NCI-H2029 treated with DMSO at 0.1 percent for 48 hours (cell line): ENCODE results near the gene TEX19.
"Not testable (repeated sequence)": the region's sequence is repeated elsewhere in the genome, so short reads cannot be mapped to it uniquely, and the experiment has no call there.

Experiments
- DNase-seq: peaks from one replicate; lab custom pipeline; 2025; lab: John Stamatoyannopoulos, UW

The TEX19 gene

DNA sequence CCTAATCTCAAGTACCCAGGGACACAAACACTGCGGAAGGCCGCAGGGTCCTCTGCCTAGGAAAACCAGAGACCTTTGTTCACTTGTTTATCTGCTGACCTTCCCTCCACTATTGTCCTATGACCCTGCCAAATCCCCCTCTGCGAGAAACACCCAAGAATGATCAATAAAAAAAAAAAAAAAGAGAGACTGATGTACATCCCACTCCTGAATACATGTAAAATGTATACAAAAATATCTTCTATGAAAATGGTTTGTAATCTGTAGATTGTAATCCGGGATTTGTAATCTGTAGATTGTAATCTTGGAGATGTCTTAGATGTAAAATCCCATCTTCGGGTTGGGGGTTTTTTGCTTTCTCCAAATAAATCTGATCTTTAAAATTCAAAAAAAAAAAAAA is 18.2 kb downstream of the TEX19 start:
- not testable (repeated sequence) for DNase-seq

DNA sequence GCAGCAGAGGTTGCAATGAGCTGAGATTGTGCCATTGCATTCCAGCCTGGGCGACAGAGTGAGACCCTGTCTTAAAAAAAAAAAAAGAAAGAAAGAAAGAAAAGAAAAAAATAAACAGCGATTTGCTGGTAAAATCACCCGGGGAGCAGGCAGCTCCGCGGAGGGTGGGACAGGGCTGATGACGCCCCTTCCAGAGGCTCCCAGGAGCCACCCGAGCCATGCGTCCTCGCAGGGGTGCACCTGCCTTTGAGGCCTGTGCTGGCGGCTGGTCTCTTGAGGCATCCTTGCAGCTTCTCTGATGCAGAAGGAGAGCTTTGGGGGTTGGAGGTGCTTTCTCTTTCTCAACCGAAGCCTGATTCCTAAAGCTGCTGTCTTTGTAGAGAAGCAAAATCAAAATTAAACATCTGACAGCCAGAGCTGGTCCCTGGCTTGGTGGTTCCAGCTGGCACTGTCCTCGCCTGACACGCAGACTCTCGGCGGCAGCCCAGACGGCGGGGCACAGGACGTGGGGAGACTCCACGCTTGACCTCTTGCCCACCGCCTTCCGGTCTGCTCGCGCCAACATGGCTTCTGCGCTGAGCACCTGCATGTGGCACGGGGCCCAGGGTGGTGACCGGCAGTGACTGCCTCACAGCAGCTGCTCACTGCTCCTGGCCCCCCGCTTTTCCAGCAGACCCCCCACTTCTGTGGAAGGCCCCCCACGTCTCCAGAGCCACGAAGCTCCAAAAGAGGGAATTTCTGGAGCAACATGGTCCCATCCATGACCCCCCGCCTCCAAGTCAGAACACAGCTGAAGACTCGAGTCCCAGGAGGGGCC is 19.1 kb downstream of the TEX19 start:
- DNase-seq: no peak

GRCh38 chr17:82378741-82379021 is 19.6 kb downstream of the TEX19 start:
- no peak for DNase-seq

DNA sequence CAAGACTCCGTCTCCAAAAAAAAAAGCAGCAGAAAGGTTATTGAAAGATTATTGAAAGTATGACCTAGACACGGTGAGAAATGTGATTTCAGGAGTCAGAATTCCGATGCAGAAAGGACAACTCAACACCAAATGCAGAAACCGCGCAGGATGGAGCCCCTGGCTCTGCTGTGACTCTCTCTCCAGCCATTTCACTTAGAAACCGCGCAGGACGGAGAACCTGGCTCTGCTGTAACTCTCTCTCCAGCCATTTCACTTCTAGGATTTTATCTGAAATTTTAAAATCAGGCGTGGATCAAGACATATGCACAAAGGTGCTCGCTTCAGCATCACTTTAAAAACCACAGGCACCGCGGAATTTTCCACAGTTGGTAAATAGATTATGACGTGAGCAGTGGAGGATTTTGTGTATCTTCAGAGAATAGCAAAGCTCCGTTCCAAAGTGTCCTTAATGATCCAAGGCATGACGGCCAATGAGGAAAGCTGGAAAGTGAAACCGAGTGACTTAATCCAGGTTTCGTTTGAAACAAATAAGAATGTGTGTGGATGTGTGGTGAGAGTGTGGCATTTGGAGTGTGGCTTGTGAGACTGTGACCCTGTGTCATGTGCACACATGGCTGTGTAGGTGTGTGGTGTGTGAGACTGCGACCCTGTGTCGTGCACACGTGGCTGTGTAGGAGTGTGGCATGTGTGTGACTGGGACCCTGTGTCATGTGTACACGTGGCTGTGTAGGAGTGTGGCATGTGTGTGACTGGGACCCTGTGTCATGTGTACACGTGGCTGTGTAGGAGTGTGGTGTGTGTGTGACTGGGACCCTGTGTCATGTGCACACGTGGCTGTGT is 22.0 kb downstream of the TEX19 start:
- no peak for DNase-seq

DNA sequence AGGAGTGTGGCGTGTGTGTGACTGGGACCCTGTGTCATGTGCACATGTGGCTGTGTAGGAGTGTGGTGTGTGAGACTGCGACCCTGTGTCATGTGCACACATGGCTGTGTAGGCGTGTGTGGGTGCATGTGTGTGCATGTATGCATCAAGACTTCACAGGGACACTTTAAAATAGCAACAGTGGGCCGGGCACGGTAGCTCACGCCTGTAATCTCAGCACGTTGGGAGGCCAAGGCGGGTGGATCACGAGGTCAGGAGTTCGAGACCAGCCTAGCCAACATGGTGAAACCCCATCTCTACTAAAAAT is 22.6 kb downstream of the TEX19 start:
- DNase-seq: not testable (repeated sequence)

DNA sequence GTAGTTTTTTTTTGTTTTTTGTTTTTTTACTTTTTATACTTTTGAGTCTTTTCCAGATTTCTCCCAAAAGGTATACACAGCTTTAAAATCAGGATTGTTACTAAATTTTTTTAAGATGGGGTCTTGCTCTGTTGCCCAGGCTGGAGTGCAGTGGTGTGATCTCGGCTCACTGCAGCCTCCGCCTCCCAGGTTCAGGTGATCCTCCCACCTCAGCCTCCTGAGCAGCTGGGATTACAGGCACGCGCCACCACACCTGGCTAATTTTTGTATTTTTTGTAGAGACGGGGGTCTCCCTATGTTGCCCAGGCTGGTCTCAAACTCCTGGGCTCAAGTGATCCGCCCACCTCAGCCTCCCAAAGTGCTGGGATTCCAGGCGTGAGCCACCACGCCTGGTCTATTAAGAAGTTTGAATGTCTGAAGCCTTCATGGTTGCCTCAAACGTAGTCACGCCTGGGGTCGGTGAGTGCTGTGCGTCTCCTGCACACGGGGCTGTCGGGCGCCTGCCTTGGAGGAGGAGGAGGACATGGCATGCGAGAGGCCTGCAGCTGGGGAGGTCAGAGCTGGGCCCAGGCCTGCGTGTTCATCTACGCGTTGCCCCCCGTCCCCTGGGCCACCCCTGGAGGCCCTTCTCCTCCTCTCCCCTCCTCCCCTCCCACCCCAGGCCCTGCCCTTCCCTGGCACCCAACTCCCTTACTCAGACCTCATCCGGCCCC is 23.3 kb downstream of the TEX19 start:
- not testable (repeated sequence) for DNase-seq

GRCh38 chr17:82382933-82383255 is 23.8 kb downstream of the TEX19 start:
- DNase-seq: no peak

GRCh38 chr17:82383411-82383810 is 24.4 kb downstream of the TEX19 start:
- DNase-seq: no peak

- DNase-seq: peak; percentile 37
Observed at GRCh38 chr17:82384051-82384729, 25.1 kb downstream of the TEX19 start.

DNA sequence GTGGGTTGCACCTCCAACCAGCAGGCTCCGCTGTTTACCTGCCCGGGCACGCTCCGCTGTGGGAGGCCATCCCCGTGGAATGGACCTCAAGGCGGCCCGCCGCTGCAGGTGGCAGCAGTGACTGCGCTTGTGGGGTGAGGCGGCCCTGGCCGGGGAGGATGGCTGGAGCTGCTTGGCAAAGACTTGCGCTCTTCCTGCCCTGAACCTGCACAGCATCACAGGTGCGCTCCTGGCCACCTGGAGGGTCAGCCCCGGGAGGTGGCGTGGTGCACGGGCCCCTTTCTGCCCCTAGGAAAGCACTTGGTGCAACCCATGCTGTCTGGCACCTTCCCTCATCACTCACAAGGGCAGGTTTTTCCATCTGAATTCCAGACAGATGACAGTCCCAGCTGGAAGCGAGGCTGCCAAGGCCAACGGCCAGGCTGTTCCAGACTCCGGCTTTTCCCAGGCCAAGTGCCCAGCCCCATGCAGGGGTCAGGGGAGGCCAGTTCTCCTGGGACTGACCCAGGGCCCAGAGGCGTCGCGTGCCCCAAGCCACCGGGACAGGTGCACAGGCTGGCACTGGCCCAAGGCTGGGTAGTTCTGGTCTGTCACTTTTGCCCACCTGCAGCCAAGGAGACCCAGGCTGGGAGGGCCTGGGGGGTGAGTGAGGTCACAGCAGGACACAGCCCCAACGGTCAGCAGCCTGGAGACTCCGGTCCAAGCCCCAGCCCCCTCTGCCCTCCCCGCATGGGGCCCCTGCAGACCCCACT is 25.9 kb downstream of the TEX19 start:
- no peak for DNase-seq

DNA sequence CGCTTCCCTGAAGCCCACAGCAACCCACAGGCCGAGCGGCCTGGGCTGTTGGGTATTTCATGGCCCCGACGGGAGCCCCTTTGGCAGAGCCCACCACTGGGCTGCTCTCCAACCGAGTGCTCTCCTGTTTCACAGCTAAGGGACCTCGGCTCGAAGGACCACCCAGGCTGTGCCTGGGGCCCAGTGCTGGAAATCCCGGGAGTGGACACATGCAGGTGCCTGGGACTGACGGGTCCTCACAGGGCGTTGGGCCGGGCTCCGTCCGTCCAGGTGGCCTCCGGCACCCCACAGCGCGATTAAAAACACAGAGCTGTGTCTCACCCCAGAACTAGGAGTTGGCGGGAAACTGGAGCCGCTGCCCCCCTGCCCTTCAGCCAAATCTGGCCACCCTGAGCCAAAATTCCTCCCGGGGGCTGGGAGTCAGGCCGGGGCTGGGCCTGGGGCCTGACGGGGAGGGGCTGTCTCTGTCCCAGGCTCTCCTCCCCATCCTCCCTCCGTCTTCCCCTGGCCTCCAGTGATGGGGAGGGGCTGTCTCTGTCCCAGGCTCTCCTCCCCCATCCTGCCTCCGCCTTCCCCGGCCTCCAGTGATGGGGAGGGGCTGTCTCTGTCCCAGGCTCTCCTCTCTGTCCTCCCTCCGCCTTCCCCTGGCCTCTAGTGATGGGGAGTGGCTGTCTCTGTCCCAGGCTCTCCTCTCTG is 26.7 kb downstream of the TEX19 start:
- DNase-seq: no peak

DNA sequence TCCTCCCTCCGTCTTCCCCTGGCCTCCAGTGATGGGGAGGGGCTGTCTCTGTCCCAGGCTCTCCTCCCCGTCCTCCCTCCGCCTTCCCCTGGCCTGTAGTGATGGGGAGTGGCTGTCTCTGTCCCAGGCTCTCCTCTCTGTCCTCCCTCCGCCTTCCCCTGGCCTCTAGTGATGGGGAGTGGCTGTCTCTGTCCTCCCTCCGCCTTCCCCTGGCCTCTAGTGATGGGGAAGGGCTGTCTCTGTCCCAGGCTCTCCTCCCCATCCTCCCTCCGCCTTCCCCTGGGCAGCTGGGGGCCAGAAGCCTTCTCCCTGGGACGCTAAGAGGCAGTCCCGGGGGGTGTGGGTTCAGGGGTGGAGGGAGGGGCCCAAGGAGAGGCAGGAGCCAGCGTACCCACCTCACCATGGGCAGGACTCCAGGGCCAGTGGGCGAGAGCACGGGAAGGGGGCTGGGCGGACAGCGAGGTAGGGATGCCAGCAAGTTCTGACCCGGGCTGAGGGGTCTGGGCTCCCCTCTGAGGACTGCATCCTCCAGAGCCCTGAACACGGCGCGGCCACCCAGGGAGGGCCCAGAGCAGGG is 27.3 kb downstream of the TEX19 start:
- no peak for DNase-seq

DNA sequence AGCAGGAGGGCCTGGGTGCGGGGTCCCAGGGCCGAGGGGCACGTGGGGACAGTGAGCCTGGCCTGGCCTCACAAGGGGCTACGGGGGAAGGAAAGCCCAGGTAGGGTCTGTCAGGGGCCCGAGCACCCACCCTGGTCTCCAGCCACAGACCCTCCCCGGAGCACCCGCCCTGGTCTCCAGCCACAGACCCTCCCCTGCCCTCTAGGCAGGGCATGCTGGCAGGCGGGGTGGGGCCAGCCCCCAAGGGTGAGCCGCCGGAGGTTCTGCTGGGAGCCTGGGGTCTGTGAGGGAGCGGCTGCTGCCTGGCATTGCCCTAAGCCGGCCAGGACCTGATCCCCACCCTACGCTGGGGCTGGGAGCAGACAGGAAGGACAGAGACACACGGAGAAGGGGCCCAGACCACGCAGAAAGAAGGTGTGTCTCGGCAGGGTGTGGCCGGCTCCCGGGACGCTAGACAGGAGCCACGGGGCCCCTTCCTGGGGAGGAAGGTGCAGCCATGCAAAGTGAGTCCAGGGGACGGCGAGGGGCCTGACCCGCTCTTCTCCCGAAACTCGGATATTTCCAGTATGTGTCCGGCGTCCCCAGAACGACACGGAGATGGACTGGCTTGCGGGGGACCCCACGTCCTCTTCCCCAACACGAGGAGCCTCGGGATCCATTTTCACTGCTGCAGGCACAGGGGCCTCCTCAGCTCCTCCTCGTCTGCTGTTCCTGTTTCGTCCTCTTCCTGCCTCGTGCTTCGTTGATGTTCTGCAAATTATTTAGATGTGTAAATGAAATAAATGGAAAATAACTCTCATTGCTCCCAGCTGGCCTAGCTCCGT is 28.0 kb downstream of the TEX19 start:
- no peak for DNase-seq

DNA sequence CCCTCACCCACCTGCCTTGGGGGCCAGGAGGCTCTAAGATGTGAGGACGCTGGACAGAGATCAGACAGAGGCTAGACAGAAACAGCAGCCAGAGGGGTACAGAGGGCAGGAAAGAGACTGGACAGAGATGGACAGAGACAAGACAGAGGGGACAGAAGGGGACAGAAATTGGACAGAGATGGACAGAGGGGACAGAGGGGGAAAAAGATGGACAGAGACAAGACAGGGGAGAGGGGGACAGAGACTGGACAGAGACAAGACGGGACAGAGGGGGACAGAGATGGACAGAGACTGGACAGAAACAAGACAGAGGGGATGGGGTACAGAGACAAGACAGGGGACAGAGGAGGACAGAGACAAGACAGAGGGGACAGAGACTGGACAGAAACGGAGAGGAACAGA is 28.7 kb downstream of the TEX19 start:
- DNase-seq: no peak

- no peak for DNase-seq
Observed at GRCh38 chr17:82388223-82388921, 29.3 kb downstream of the TEX19 start.

DNA sequence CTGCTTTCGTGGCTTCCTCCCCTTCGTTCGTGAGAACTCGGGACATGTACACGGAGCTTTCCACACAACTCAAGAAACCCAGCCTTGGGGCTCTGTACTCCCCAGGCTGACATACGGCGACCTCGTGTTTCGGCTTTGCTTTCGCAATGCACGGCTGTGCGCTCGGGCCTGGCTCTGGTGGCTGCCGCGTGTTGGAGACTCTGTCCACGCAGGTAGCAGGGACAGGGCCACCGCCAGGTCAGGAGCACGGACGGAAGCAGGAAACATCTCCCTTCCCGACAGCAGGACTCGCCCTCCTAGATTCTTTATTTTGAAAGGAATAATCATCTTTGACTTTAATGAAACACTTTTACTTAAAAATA is 29.9 kb downstream of the TEX19 start:
- no peak for DNase-seq

- DNase-seq: no peak
Observed at GRCh38 chr17:82389379-82389778, 30.3 kb downstream of the TEX19 start.

GRCh38 chr17:82390015-82390859 is 31.2 kb downstream of the TEX19 start:
- DNase-seq: no peak
